NCI-H748 (cell line): ENCODE measurements around the gene TMEM134.
"Not testable (repeated sequence)": the region's sequence is repeated elsewhere in the genome, so short reads cannot be mapped to it uniquely, and the experiment has no call there.

Source experiments
- DNase-seq: peaks from one replicate; lab custom pipeline; 2025; ENCODE audit not compliant: unreplicated experiment; lab: John Stamatoyannopoulos, UW

Gene TMEM134, protein sequence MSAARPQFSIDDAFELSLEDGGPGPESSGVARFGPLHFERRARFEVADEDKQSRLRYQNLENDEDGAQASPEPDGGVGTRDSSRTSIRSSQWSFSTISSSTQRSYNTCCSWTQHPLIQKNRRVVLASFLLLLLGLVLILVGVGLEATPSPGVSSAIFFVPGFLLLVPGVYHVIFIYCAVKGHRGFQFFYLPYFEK

GRCh38 chr11:67468759-67469507, at the start of gene TMEM134:
TMEM134 (minus strand) TSS chr11:67469251; CDS start chr11:67469192, 59 bp downstream.
- DNase-seq: peak; percentile 93

GRCh38 chr11:67517784-67518552, 48.9 kb upstream of the TMEM134 start:
- DNase-seq: no peak

- no peak for DNase-seq
Measured at GRCh38 chr11:67516806-67517205, 47.8 kb upstream of the TMEM134 start.

DNA sequence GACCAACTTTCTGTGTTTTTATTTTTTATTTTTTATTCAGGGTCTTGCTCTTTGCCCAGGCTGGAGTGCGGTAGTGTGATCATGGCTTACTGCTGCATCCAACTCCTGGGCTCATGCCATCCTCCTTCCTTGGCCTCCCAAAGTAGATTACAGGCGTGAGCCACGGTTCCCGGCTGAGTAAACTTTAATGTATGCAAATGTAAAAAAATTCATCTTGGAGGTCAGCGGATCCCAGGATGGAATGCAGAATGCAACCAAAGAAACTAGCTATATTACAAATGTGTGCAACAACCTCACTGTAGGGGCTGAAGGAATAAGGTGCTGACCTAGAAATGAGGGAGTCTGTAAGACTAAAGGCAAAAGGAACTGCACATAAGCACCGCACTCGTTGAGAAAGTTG, 45.1 kb upstream of the TMEM134 start:
- DNase-seq: no peak

DNA sequence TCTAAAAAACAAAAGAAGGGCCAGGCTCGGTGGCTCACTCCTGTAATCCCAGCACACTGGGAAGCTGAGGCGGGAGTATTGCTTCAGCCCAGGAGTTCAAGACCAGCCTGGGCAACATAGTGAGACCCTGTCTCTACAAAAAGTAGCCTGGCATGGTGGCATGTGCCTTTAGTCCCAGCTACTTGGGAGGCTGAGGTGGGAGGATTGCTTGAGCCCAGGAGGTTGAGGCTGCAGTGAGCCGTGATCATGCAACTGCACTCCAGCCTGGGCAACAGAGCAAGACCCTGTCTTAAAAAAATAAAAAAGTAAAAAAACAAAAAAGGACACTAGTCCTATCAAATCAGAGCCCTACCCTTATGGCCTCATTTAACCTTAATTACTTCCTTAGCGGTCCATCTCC, 42.5 kb upstream of the TMEM134 start:
- not testable (repeated sequence) for DNase-seq

DNA sequence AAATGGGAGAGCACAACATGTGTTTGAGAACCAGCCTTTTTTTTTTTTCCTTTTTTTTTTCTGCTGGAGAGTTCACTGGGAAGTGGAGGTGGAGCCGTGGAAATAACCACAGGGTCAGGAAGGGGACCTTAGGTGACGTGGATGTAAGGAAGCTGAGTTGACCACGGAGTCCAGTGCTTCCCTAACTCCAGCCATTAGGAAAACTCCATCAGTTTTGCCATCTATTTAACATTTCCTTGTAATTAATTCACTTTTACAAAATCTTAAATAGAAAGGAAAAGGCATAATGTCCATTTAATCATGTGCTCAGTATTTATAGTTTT, 40.9 kb upstream of the TMEM134 start:
- DNase-seq: no peak

- peak; percentile 98 for DNase-seq
Measured at GRCh38 chr11:67508486-67509121, 39.6 kb upstream of the TMEM134 start.

GRCh38 chr11:67507864-67508485, 38.9 kb upstream of the TMEM134 start, which contains the start of gene CDK2AP2:
CDK2AP2 (minus strand) TSS chr11:67508162; CDS start chr11:67508082, 80 bp downstream.
- DNase-seq: peak; percentile 100

- peak; percentile 60 for DNase-seq
Measured at GRCh38 chr11:67507242-67507863, 38.3 kb upstream of the TMEM134 start.

GRCh38 chr11:67506426-67507051, 37.5 kb upstream of the TMEM134 start:
- no peak for DNase-seq

GRCh38 chr11:67505605-67506396, 36.8 kb upstream of the TMEM134 start:
- peak; percentile 93 for DNase-seq

- DNase-seq: peak; percentile 76
Measured at GRCh38 chr11:67504950-67505581, 36.0 kb upstream of the TMEM134 start, which contains the start of gene PITPNM1. PITPNM1 (minus strand) TSS chr11:67505363; CDS start chr11:67504180, 1,183 bp downstream.

DNA sequence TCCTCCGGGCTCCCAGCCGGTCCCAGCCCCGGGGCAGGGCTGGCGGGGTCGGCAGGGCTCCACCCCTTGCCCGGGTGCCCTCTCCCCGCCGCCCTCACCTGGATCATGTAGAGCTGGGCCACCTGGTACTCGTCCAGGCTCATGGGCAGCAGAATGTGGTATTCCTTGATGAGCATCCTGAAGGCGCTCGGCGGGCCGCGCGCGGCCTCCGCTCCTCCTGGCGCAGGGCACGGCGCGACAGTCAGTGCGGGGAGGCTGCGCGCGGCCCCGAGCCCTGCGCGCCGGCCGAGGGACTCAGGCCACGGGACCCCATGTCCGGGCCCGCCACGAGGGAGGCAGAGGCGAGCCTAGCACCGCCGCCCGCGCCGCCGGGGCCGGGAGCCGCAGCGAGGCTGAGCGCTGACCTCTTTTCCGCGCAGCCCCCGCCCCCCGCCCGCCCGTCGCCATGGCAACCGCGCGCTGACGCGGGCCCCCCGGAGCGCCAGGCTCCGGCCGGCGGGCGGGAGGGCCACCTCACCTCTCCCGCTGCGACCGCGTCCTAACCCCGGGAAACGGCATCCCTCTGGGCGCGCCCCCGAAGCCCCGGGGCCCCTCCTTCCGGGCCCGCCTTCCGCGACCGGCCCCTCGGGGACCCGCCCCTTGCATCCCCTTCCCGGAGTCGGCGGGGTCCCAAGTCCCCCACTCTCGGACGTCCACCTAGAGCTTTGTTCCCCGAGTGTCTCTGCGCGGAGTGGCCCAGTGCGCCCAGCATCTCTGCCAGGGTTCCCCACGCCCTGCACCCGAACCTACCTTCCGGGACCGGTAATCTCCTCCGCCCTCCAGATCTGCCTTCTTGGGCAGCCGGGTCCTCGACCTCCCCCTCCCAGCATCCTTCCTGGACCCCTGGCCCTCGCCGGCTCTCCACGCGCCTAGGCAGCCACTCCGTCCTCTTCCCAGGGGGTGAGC, 35.2 kb upstream of the TMEM134 start:
- DNase-seq: peak; percentile 59

DNA sequence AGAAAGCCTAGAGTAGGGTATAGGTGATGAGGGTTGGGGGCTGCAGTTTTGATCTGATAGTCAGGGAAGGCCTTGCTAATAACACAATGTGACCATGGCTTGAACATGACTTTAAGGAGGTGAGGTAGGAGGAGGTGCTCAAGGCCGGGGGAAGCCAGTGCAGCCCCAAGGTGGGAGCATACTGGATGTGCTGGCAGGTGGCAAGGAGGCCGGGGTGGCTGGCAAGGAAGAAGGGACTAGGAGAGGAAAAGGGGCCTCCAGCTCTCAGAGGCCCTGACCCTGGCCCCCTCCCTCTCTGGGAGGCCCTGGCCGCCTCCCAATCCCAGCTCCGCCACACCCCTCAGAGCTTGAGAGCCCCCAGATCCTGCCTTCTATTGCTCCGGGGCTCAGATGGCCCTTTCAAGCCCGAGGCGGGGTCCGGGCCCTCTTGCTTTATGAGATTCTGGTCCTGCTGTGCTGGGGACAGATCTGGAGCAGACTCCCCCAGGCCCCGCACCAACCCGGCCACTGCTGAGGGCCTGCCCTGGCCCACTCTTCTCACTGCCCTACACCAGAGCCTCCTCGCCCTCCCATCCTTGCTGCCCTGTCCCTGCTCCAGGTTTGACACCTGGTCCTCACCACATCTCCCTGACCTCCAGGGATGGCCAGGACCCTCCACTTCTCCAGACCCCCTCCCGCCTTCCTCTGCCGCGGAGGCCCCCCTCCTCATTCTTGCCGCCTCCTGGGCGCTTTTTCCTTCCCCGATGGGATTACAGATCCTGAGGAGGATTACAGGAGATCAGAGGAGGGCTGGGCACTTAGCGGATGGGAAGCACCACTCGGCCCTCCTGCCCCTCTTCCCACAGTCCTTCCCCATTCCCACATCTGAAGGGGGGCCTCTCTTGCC, 34.3 kb upstream of the TMEM134 start:
- DNase-seq: no peak

- DNase-seq: no peak
Measured at GRCh38 chr11:67502328-67502979, 33.4 kb upstream of the TMEM134 start.

- DNase-seq: no peak
Measured at GRCh38 chr11:67501854-67502253, 32.8 kb upstream of the TMEM134 start.
